ENCODE measurements around the gene LETM1.

GRCh38 chr4:1790005-1790404 is 66.0 kb downstream of the LETM1 start:
- no peak for TF ChIP-seq CTCF (conservative IDR thresholded peaks at IDR 0.05; ENCODE audit: low read length)
- no peak for TF ChIP-seq EZH2phosphoT487 (IDR thresholded peaks at IDR 0.05; ENCODE audit: borderline replicate concordance, low read depth, low read length)

Data from OCI-LY7 (cell line).